Neural cell (in vitro differentiated cells): Measurements from ENCODE around the gene TCF12. TPM values are rescaled to one million over a fixed set of nuclear protein-coding genes. Genes with fewer than 3 reads are reported as not detected.

ENCODE experiments used
- H2AFZ ChIP-seq: fragments of 200-600, 300-800 bp; sonication (generic), shearing (Covaris generic); 2 replicates; pipeline ENCODE4 v1.6.0; 2014; ENCODE audit warnings: low read depth, mild to moderate bottlenecking, antibody characterized with exemption, low read length, moderate library complexity
- H3F3A ChIP-seq: fragments of 200-600 bp; shearing (Covaris generic); 2 replicates; pipeline ENCODE4 v1.6.1; 2016; ENCODE audit warnings: mild to moderate bottlenecking, moderate library complexity, mixed read lengths, antibody characterized with exemption, low read length; ENCODE audit not compliant: insufficient read depth, poor library complexity, severe bottlenecking
- H3K27ac ChIP-seq: fragments of 200-600, 300-800 bp; sonication (generic), shearing (Covaris generic); 2 replicates; pipeline ENCODE4 v1.5.1; 2014; ENCODE audit warnings: mild to moderate bottlenecking, low read length, moderate library complexity
- H3K27me3 ChIP-seq: fragments of 300-800, 200-600 bp; sonication (generic), shearing (Covaris generic); 2 replicates; pipeline ENCODE4 v1.6.0; 2014; ENCODE audit warnings: mild to moderate bottlenecking, low read depth, low read length, moderate library complexity; ENCODE audit not compliant: insufficient read depth
- H3K36me3 ChIP-seq: fragments of 300-800, 200-600 bp; sonication (generic), shearing (Covaris generic); 2 replicates; pipeline ENCODE4 v1.5.1; 2014; ENCODE audit warnings: mild to moderate bottlenecking, antibody characterized with exemption, low read length, moderate library complexity; ENCODE audit not compliant: insufficient read depth
- H3K4me2 ChIP-seq: fragments of 300-800, 200-600 bp; sonication (generic), shearing (Covaris generic); 2 replicates; pipeline ENCODE4 v1.6.0; 2014; ENCODE audit warnings: mild to moderate bottlenecking, low read length
- H3K4me3 ChIP-seq: fragments of 300-800, 200-600 bp; sonication (generic), shearing (Covaris generic); 2 replicates; pipeline ENCODE4 v1.5.1; 2014; ENCODE audit warnings: mild to moderate bottlenecking, low read length, moderate library complexity
- H3K79me2 ChIP-seq: fragments of 200-600 bp; shearing (Covaris generic); replicated peaks from 2 replicates; pipeline ENCODE4 v1.6.0; 2014; ENCODE audit warnings: mild to moderate bottlenecking, low read length, moderate library complexity; ENCODE audit not compliant: insufficient read depth
- H3K9ac ChIP-seq: fragments of 300-800, 200-600 bp; sonication (generic), shearing (Covaris generic); 2 replicates; pipeline ENCODE4 v1.6.1; 2016; ENCODE audit warnings: mild to moderate bottlenecking, low read length, mixed read lengths
- H3K9me2 ChIP-seq: fragments of 200-600 bp; shearing (Covaris generic); 2 replicates; pipeline ENCODE4 v1.6.1; 2016; ENCODE audit warnings: mild to moderate bottlenecking, low read length, mixed read lengths; ENCODE audit not compliant: insufficient read depth
- H3K9me3 ChIP-seq: fragments of 200-600, 300-800 bp; sonication (generic), shearing (Covaris generic); 2 replicates; pipeline ENCODE4 v1.6.1; 2016; ENCODE audit warnings: mild to moderate bottlenecking, mixed run types, low read length, moderate library complexity, mixed read lengths
- H4K20me1 ChIP-seq: fragments of 200-600 bp; shearing (Covaris generic); 2 replicates; pipeline ENCODE4 v1.6.1; 2016; ENCODE audit warnings: mild to moderate bottlenecking, mixed run types; ENCODE audit not compliant: insufficient read depth
- CTCF ChIP-seq: fragments of 450-650 bp; IDR thresholded peaks from 2 replicates; pipeline ENCODE4 v1.5.1; 2014; ENCODE audit warnings: antibody characterized with exemption, mild to moderate bottlenecking, moderate library complexity; ENCODE audit not compliant: poor library complexity, severe bottlenecking
- EP300 ChIP-seq: fragments of 450-650 bp; conservative IDR thresholded peaks from 2 replicates; pipeline ENCODE4 v1.6.1; 2014; ENCODE audit warnings: antibody characterized with exemption, mild to moderate bottlenecking, moderate library complexity; ENCODE audit not compliant: poor library complexity, severe bottlenecking
- EZH2 ChIP-seq: fragments of 200-600, 300-800 bp; shearing (Covaris generic), sonication (generic); IDR thresholded peaks from 2 replicates; pipeline ENCODE4 v1.6.1; 2014; ENCODE audit warnings: antibody characterized with exemption, low read length, borderline replicate concordance, mild to moderate bottlenecking; ENCODE audit not compliant: insufficient read depth, poor library complexity, severe bottlenecking
- MXI1 ChIP-seq: fragments of 450-650 bp; conservative IDR thresholded peaks from 2 replicates; pipeline ENCODE4 v1.6.1; 2014; ENCODE audit warnings: antibody characterized with exemption, mild to moderate bottlenecking; ENCODE audit not compliant: poor library complexity, severe bottlenecking
- POLR2AphosphoS5 ChIP-seq: IDR thresholded peaks from 2 replicates; pipeline ENCODE4 v1.6.1; 2012
- RAD21 ChIP-seq: fragments of 450-650 bp; conservative IDR thresholded peaks from 2 replicates; pipeline ENCODE4 v1.6.1; 2014; ENCODE audit warnings: antibody characterized with exemption, mild to moderate bottlenecking, moderate library complexity
- SMC3 ChIP-seq: fragments of 450-650 bp; conservative IDR thresholded peaks from 2 replicates; pipeline ENCODE4 v1.6.1; 2014; ENCODE audit warnings: antibody characterized with exemption, mild to moderate bottlenecking, moderate library complexity; ENCODE audit not compliant: poor library complexity
- TAF1 ChIP-seq: IDR thresholded peaks from 2 replicates; pipeline ENCODE4 v1.6.1; 2012; ENCODE audit warnings: low read depth
- polyA plus RNA-seq: library from polyadenylated mRNA; depleted of rRNA; stranded (reverse); fragments of >200 nt; gene quantifications from 2 replicates; pipeline ENCODE4 v1.2.3, GENCODE V29; 2014
- TF ChIP-seq, protein P1 (sequence below): IDR thresholded peaks from 2 replicates; pipeline ENCODE4 v1.6.1; 2012; ENCODE audit warnings: borderline replicate concordance

TCF12 gene
- polyA plus RNA-seq, 1 donor from 2014 or later, result 52.7 TPM

GRCh38 chr15:57184502-57184901, 266.1 kb downstream of the TCF12 start:
- no peaks in the 10 kb centered on the region for H3K36me3 ChIP-seq
- H3K79me2 ChIP-seq, result no peaks in the 10 kb centered on the region
- H4K20me1 ChIP-seq, result no peaks in the 10 kb centered on the region
- H3K9ac ChIP-seq, result no peak overlapping the region
- H3K9me2 ChIP-seq, result no peaks in the 10 kb centered on the region
- H3K27ac ChIP-seq, result no peak overlapping the region
- no peaks in the 10 kb centered on the region for H3K27me3 ChIP-seq
- H3K9me3 ChIP-seq, result no peaks in the 10 kb centered on the region
- H3F3A ChIP-seq, result no peaks in the 10 kb centered on the region
- no peak overlapping the region for H2AFZ ChIP-seq
- H3K4me3 ChIP-seq, result no peak overlapping the region
- no peak overlapping the region for H3K4me2 ChIP-seq
- TF ChIP-seq, protein P1, sequence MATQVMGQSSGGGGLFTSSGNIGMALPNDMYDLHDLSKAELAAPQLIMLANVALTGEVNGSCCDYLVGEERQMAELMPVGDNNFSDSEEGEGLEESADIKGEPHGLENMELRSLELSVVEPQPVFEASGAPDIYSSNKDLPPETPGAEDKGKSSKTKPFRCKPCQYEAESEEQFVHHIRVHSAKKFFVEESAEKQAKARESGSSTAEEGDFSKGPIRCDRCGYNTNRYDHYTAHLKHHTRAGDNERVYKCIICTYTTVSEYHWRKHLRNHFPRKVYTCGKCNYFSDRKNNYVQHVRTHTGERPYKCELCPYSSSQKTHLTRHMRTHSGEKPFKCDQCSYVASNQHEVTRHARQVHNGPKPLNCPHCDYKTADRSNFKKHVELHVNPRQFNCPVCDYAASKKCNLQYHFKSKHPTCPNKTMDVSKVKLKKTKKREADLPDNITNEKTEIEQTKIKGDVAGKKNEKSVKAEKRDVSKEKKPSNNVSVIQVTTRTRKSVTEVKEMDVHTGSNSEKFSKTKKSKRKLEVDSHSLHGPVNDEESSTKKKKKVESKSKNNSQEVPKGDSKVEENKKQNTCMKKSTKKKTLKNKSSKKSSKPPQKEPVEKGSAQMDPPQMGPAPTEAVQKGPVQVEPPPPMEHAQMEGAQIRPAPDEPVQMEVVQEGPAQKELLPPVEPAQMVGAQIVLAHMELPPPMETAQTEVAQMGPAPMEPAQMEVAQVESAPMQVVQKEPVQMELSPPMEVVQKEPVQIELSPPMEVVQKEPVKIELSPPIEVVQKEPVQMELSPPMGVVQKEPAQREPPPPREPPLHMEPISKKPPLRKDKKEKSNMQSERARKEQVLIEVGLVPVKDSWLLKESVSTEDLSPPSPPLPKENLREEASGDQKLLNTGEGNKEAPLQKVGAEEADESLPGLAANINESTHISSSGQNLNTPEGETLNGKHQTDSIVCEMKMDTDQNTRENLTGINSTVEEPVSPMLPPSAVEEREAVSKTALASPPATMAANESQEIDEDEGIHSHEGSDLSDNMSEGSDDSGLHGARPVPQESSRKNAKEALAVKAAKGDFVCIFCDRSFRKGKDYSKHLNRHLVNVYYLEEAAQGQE, result no peak
- TF ChIP-seq EZH2 (no peak), CTCF (no peak), RAD21 (no peak), SMC3 (no peak), TAF1 (no peak), MXI1 (no peak), POLR2AphosphoS5 (no peak), EP300 (no peak)

GRCh38 chr15:57185507-57186074, 267.1 kb downstream of the TCF12 start:
- Histone ChIP-seq H3K4me3 (no peak overlapping the region), H3K27ac (no peak overlapping the region), H2AFZ (no peak overlapping the region), H3K79me2 (no peaks in the 10 kb centered on the region), H3K9me2 (no peaks in the 10 kb centered on the region), H3K9me3 (no peaks in the 10 kb centered on the region), H3K9ac (no peak overlapping the region), H3K27me3 (no peaks in the 10 kb centered on the region), H3K36me3 (no peaks in the 10 kb centered on the region), H3F3A (no peaks in the 10 kb centered on the region), H4K20me1 (no peaks in the 10 kb centered on the region), H3K4me2 (no peak overlapping the region)
- TF ChIP-seq, protein P1, result no peak
- TF ChIP-seq SMC3 (no peak), MXI1 (no peak), EZH2 (no peak), EP300 (no peak), CTCF (no peak), RAD21 (no peak), POLR2AphosphoS5 (no peak), TAF1 (no peak)
